ENCODE results near the gene CELSR3.
A peak's percentile ranks its signal among the peaks of the same experiment; 100 is the strongest.

The CELSR3 gene

GRCh38 chr3:48636149-48636655 is 26.5 kb downstream of the CELSR3 start:
- ChIA-PET CTCF (interaction anchor here (0.6 to 9.1 kb wide), 32 partner anchors 8 to 253 kb away, joined by 3 to 88 read pairs (median 6); partner anchors contain the start of genes CCDC51, CELSR3, IP6K2 and NCKIPSD), POLR2A (interaction anchor here (0.5 to 3.1 kb wide), 9 partner anchors 18 to 167 kb away, joined by 3 to 25 read pairs (median 5); partner anchors contain the start of genes CELSR3 and PFKFB4)
- no peak for DNase-seq (ENCODE audit: low read depth, low spot score)
- peak overlapping the region; percentile 84 for H3K4me3 ChIP-seq (ENCODE audit: low read depth, low read length)
- no peak for TF ChIP-seq CTCF (IDR thresholded peaks at IDR 0.05; ENCODE audit: insufficient read depth, low read length, missing control alignments)

GRCh38 chr3:48635222-48636021 is 27.3 kb downstream of the CELSR3 start, which contains the start of gene SLC26A6:
Gene SLC26A6 (minus strand): TSS chr3:48635461. CDS start chr3:48635393, 68 bp downstream.
- peak; percentile 67 for TF ChIP-seq CTCF (IDR thresholded peaks at IDR 0.05; ENCODE audit: insufficient read depth, low read length, missing control alignments)
- peak; percentile 56 for DNase-seq (ENCODE audit: low read depth, low spot score)
- H3K4me3 ChIP-seq (ENCODE audit: low read depth, low read length) = peak within 1 kb of the TSS; percentile 84
- ChIA-PET CTCF (interaction anchor here (0.8 to 9.1 kb wide), 34 partner anchors 9 to 458 kb away, joined by 3 to 88 read pairs (median 6); partner anchors contain the start of genes CCDC51, CELSR3, IP6K2 and NCKIPSD), POLR2A (interaction anchor here (0.5 to 3.1 kb wide), 15 partner anchors 12 to 547 kb away, joined by 3 to 25 read pairs (median 3); partner anchors contain the start of genes CELSR3 and PFKFB4)

DNA sequence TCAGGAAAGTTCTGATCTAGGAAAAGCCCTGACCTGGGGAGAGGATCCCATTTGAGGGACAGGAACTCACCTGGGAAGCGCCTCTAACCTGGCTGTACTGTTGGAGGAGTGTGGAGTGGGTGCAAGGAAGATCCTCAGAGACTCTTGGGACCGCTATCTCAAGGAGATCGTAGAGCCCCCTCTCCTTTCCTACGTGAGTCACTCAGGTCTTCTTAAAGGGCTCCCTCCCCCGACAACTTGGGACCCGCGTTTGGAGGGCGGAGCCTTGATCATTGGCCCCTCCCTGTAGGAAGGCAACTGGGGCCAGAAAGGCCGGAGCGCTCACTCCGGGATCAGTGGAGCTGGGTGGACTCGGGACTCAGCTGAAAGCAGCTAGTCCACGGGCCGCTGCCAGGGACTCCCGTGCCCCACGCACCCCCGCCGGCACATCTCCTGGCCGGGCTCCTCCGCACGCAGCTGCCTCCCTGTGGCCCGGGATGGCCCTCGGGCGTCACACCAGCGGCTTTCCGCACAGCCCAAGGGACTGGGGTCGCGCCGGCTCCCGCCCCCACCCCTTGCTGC is 27.9 kb downstream of the CELSR3 start:
- POLR2A ChIA-PET = interaction anchor here (0.6 to 3.1 kb wide), 13 partner anchors 12 to 98 kb away, joined by 3 to 25 read pairs (median 4); partner anchors contain the start of genes CELSR3 and PFKFB4
- TF ChIP-seq CTCF (IDR thresholded peaks at IDR 0.05; ENCODE audit: insufficient read depth, low read length, missing control alignments) = no peak
- peak overlapping the region; percentile 84 for H3K4me3 ChIP-seq (ENCODE audit: low read depth, low read length)
- CTCF ChIA-PET = interaction anchor here (0.7 to 9.1 kb wide), 31 partner anchors 10 to 459 kb away, joined by 3 to 88 read pairs (median 6); partner anchors contain the start of genes CCDC51, CELSR3, IP6K2 and NCKIPSD
- DNase-seq (ENCODE audit: low read depth, low spot score) = no peak

DNA sequence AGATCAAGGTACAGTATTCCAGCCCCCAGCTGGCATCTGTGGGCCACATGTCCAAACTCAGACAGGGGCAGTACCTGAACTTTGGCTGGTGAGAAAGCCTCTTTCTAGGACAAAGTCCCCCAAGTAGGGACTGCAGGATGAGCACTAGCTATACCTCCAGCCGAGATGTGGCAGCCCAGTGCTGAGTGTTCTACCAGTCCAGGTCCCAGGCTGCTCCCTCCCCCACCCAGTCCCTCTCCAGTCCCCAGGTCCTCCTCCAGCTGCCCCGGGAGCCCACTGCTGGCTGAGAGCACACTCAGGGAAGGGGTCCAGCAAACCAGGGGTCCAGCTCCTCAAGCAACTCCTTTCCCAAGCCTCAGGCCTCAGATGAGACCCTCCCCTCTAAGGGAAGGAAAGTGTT is 28.9 kb downstream of the CELSR3 start:
- CTCF ChIA-PET = interaction anchor here (0.7 to 9.1 kb wide), 11 partner anchors 10 to 198 kb away, joined by 3 to 88 read pairs (median 14); partner anchors contain the start of genes CELSR3, PFKFB4, TMEM89 and UCN2
- POLR2A ChIA-PET = interaction anchor here (2.4 to 3.1 kb wide), 2 partner anchors 30 to 77 kb away, joined by 10 to 25 read pairs; partner anchors contain the start of genes CELSR3 and PFKFB4
- no peak for DNase-seq (ENCODE audit: low read depth, low spot score)
- H3K4me3 ChIP-seq (ENCODE audit: low read depth, low read length) = peak overlapping the region; percentile 84
- no peak for TF ChIP-seq CTCF (IDR thresholded peaks at IDR 0.05; ENCODE audit: insufficient read depth, low read length, missing control alignments)

- H3K4me3 ChIP-seq (ENCODE audit: low read depth, low read length) = no peak overlapping the region
- no peak for TF ChIP-seq CTCF (IDR thresholded peaks at IDR 0.05; ENCODE audit: insufficient read depth, low read length, missing control alignments)
- no peak for DNase-seq (ENCODE audit: low read depth, low spot score)
- POLR2A ChIA-PET = interaction anchor here (3.1 kb wide), 1 partner anchor 30 kb away, joined by 25 read pairs; the partner anchor contains the start of gene CELSR3
- CTCF ChIA-PET = interaction anchor here (1.4 to 9.1 kb wide), 6 partner anchors 9 to 197 kb away, joined by 4 to 88 read pairs (median 38); partner anchors contain the start of genes CELSR3, PFKFB4, TMEM89 and UCN2
Measured at GRCh38 chr3:48633256-48633655, 29.4 kb downstream of the CELSR3 start.

Measured in AG04449 (cell line).